ENCODE data around the gene FBXW8.

FBXW8 gene

GRCh38 chr12:117058442-117059072 is 147.8 kb downstream of the FBXW8 start:
- H3K4me3 ChIP-seq (ENCODE audit: low read depth, low read length): no peak overlapping the region
- no peak for TF ChIP-seq CTCF (IDR thresholded peaks at IDR 0.05; ENCODE audit: insufficient read depth, low read depth, low read length, missing control alignments)
- DNase-seq (ENCODE audit: low read depth): no peak

- DNase-seq (ENCODE audit: low read depth): no peak
- H3K4me3 ChIP-seq (ENCODE audit: low read depth, low read length): no peak overlapping the region
- no peak for TF ChIP-seq CTCF (IDR thresholded peaks at IDR 0.05; ENCODE audit: insufficient read depth, low read depth, low read length, missing control alignments)
Observed at GRCh38 chr12:117059156-117059555, 148.4 kb downstream of the FBXW8 start.

- TF ChIP-seq CTCF (IDR thresholded peaks at IDR 0.05; ENCODE audit: insufficient read depth, low read depth, low read length, missing control alignments): no peak
- DNase-seq (ENCODE audit: low read depth): no peak
- no peak overlapping the region for H3K4me3 ChIP-seq (ENCODE audit: low read depth, low read length)
Observed at GRCh38 chr12:117060246-117060928, 149.6 kb downstream of the FBXW8 start.

GRCh38 chr12:117060929-117061305 is 150.2 kb downstream of the FBXW8 start:
- TF ChIP-seq CTCF (IDR thresholded peaks at IDR 0.05; ENCODE audit: insufficient read depth, low read depth, low read length, missing control alignments): no peak
- no peak overlapping the region for H3K4me3 ChIP-seq (ENCODE audit: low read depth, low read length)
- DNase-seq (ENCODE audit: low read depth): no peak

GRCh38 chr12:117061555-117062079 is 150.9 kb downstream of the FBXW8 start:
- no peak for TF ChIP-seq CTCF (IDR thresholded peaks at IDR 0.05; ENCODE audit: insufficient read depth, low read depth, low read length, missing control alignments)
- H3K4me3 ChIP-seq (ENCODE audit: low read depth, low read length): no peak overlapping the region
- no peak for DNase-seq (ENCODE audit: low read depth)

- no peak overlapping the region for H3K4me3 ChIP-seq (ENCODE audit: low read depth, low read length)
- TF ChIP-seq CTCF (IDR thresholded peaks at IDR 0.05; ENCODE audit: insufficient read depth, low read depth, low read length, missing control alignments): no peak
- DNase-seq (ENCODE audit: low read depth): peak; percentile 32
Observed at GRCh38 chr12:117063162-117063911, 152.6 kb downstream of the FBXW8 start.

All from GM12865 (cell line).